H1 (cell line): Measurements from ENCODE around the gene PLGLB1. TPM values are rescaled to one million over a fixed set of nuclear protein-coding genes. Genes with fewer than 3 reads are reported as not detected.
"Not testable (repeated sequence)": the region's sequence is repeated elsewhere in the genome, so short reads cannot be mapped to it uniquely, and the experiment has no call there.

ENCODE experiments used
- CTCF ChIA-PET: fragments of 300-600 bp; sonication (Branson Sonifier 250); formaldehyde crosslinking; loops from one replicate; lab custom pipeline; 2021; ENCODE audit not compliant: partially characterized antibody; lab: Charles Lee
- POLR2A ChIA-PET: fragments of 300-600 bp; sonication (Branson Sonifier 250); formaldehyde crosslinking; loops from one replicate; lab custom pipeline; 2021; ENCODE audit warnings: inconsistent platforms; ENCODE audit not compliant: partially characterized antibody; lab: Charles Lee
- DNase-seq, 2 experiments: peaks; one replicate each; pipeline versions ENCODE4 v3.0.0 to v3.0.0-alpha.2; 2010 to 2022; ENCODE audit warnings: low spot score in 2 of 2, low read depth in 1 of 2, mixed read lengths in 1 of 2
- FAIRE-seq: peaks from 2 replicates; lab custom pipeline; 2011; peaks lifted over from hg19 to GRCh38; lab: Jason Lieb, UNC
- H2AFZ ChIP-seq: 2 replicates; pipeline ENCODE4 v1.8.1; 2012; ENCODE audit warnings: low read length, inconsistent platforms
- H2AK5ac ChIP-seq: 2 replicates; pipeline ENCODE4 v1.6.1; 2013; ENCODE audit warnings: low read depth, low read length
- H2BK120ac ChIP-seq: replicated peaks from 2 replicates; pipeline ENCODE3; 2013; ENCODE audit warnings: low read depth, low read length, inconsistent platforms
- H2BK12ac ChIP-seq: 2 replicates; pipeline ENCODE4 v1.6.1; 2013; ENCODE audit warnings: low read depth, low read length
- H2BK15ac ChIP-seq: 2 replicates; pipeline ENCODE4 v1.6.1; 2013; ENCODE audit warnings: low read length
- H2BK20ac ChIP-seq: 2 replicates; pipeline ENCODE4 v1.6.1; 2013; ENCODE audit warnings: low read length
- H2BK5ac ChIP-seq: 2 replicates; pipeline ENCODE4 v1.6.1; 2013; ENCODE audit warnings: low read depth, low read length
- H3K14ac ChIP-seq: 2 replicates; pipeline ENCODE4 v1.6.1; 2013; ENCODE audit warnings: inconsistent platforms; ENCODE audit not compliant: insufficient read length
- H3K18ac ChIP-seq: 2 replicates; pipeline ENCODE4 v1.6.1; 2013; ENCODE audit warnings: low read length; ENCODE audit errors: extremely low read depth
- H3K23ac ChIP-seq: 2 replicates; pipeline ENCODE4 v1.6.1; 2013; ENCODE audit warnings: inconsistent platforms; ENCODE audit not compliant: insufficient read length
- H3K23me2 ChIP-seq: 2 replicates; pipeline ENCODE4 v1.6.1; 2013; ENCODE audit warnings: low read depth, low read length
- H3K27ac ChIP-seq: 2 replicates; pipeline ENCODE4 v1.6.1; 2011; ENCODE audit warnings: low read depth, low read length, inconsistent platforms
- H3K27me3 ChIP-seq, 4 experiments: replicated peaks in 1 of 4; 1 replicate in 1 of 4; 2 replicates in 3 of 4; pipeline versions ENCODE4 v1.6.1 to v1.8.1; 2011 to 2013; ENCODE audit warnings: low read length in 3 of 4, mild to moderate bottlenecking in 3 of 4, inconsistent platforms in 2 of 4, mixed read lengths in 2 of 4, moderate library complexity in 1 of 4; ENCODE audit not compliant: control insufficient read depth in 3 of 4, insufficient read depth in 3 of 4; ENCODE audit errors: extremely low read depth in 1 of 4
- H3K36me3 ChIP-seq, 4 experiments: 2 replicates each; pipeline versions ENCODE4 v1.6.1 to v1.8.1; 2011 to 2013; ENCODE audit warnings: mild to moderate bottlenecking in 4 of 4, low read length in 3 of 4, moderate library complexity in 2 of 4, control low read depth in 1 of 4, inconsistent platforms in 1 of 4; ENCODE audit not compliant: insufficient read depth in 4 of 4, control insufficient read depth in 2 of 4
- H3K4ac ChIP-seq: replicated peaks from 2 replicates; pipeline ENCODE3; 2013; ENCODE audit warnings: low read length, low read depth, mixed read lengths, inconsistent platforms; ENCODE audit not compliant: insufficient read length
- H3K4me1 ChIP-seq, 4 experiments: replicated peaks in 1 of 4; 1 replicate in 1 of 4; 2 replicates in 3 of 4; pipeline versions ENCODE4 v1.6.1 to v1.8.1; 2011 to 2013; ENCODE audit warnings: low read length in 3 of 4, inconsistent platforms in 2 of 4, mixed read lengths in 1 of 4; ENCODE audit not compliant: insufficient read depth in 4 of 4, control insufficient read depth in 3 of 4
- H3K4me2 ChIP-seq, 2 experiments: 2 replicates each; pipeline versions ENCODE4 v1.6.1 to v1.8.1; 2011 to 2013; ENCODE audit warnings: low read depth in 2 of 2, low read length in 2 of 2, control low read depth in 1 of 2, inconsistent platforms in 1 of 2, mild to moderate bottlenecking in 1 of 2; ENCODE audit not compliant: insufficient read depth in 1 of 2
- H3K4me3 ChIP-seq, 4 experiments: fragments of 200-600, 300-600 bp in 1 of 4; sonication (generic), shearing (Covaris generic), sonication (Bioruptor Twin) in 1 of 4; 2 replicates each; pipeline versions ENCODE4 v1.5.1 to v1.8.1; 2011 to 2016; ENCODE audit warnings: low read length in 4 of 4, low read depth in 3 of 4, control low read depth in 2 of 4, inconsistent platforms in 2 of 4, mild to moderate bottlenecking in 2 of 4, mixed read lengths in 1 of 4, moderate library complexity in 1 of 4; ENCODE audit not compliant: insufficient read depth in 2 of 4; ENCODE audit errors: extremely low read depth in 1 of 4
- H3K56ac ChIP-seq: replicated peaks from 2 replicates; pipeline ENCODE3; 2013; ENCODE audit warnings: low read depth, mild to moderate bottlenecking, mixed read lengths, low read length, inconsistent platforms; ENCODE audit not compliant: insufficient read length
- H3K79me1 ChIP-seq: 2 replicates; pipeline ENCODE4 v1.6.1; 2013; ENCODE audit warnings: low read depth, low read length, control low read depth
- H3K79me2 ChIP-seq, 2 experiments: 2 replicates each; pipeline versions ENCODE4 v1.6.1 to v1.8.1; 2012 to 2013; ENCODE audit warnings: low read length in 2 of 2, mild to moderate bottlenecking in 2 of 2, inconsistent platforms in 1 of 2; ENCODE audit not compliant: insufficient read depth in 2 of 2, control insufficient read depth in 1 of 2
- H3K9ac ChIP-seq, 4 experiments: replicated peaks in 1 of 4; 1 replicate in 1 of 4; 2 replicates in 3 of 4; pipeline versions ENCODE4 v1.6.1 to v1.8.1; 2011 to 2013; ENCODE audit warnings: low read depth in 3 of 4, low read length in 3 of 4, control low read depth in 2 of 4, mild to moderate bottlenecking in 2 of 4, moderate library complexity in 2 of 4, inconsistent platforms in 1 of 4; ENCODE audit errors: extremely low read depth in 1 of 4
- H3K9me3 ChIP-seq, 2 experiments: 2 replicates each; pipeline versions ENCODE4 v1.6.1 to v1.8.1; 2012 to 2013; ENCODE audit warnings: mild to moderate bottlenecking in 2 of 2, moderate library complexity in 2 of 2, control low read depth in 1 of 2, inconsistent platforms in 1 of 2, low read depth in 1 of 2, low read length in 1 of 2, mixed read lengths in 1 of 2; ENCODE audit not compliant: insufficient read depth in 2 of 2
- H4K20me1 ChIP-seq, 2 experiments: replicated peaks in 1 of 2; 2 replicates each; pipeline versions ENCODE3 to v1.8.1; 2011 to 2013; ENCODE audit warnings: inconsistent platforms in 2 of 2, low read length in 2 of 2, mild to moderate bottlenecking in 1 of 2; ENCODE audit not compliant: insufficient read depth in 2 of 2, control insufficient read depth in 1 of 2
- H4K5ac ChIP-seq: 2 replicates; pipeline ENCODE4 v1.6.1; 2013; ENCODE audit warnings: low read length, low read depth, mixed read lengths, inconsistent platforms; ENCODE audit not compliant: insufficient read length
- H4K8ac ChIP-seq: 2 replicates; pipeline ENCODE4 v1.8.0; 2013; ENCODE audit warnings: mild to moderate bottlenecking, moderate library complexity, low read length, inconsistent platforms; ENCODE audit not compliant: insufficient read depth; ENCODE audit errors: extremely low read depth
- H4K91ac ChIP-seq: replicated peaks from 2 replicates; pipeline ENCODE3; 2013; ENCODE audit warnings: low read length, mixed read lengths, inconsistent platforms; ENCODE audit not compliant: insufficient read length
- WGBS, 2 experiments: shearing (Covaris generic) in 1 of 2; methylation state at CpG; one replicate each; pipeline versions ENCODE4 v1.1.6 to v1.1.7; 2013 to 2015; ENCODE audit warnings: low lambda C conversion rate in 2 of 2, mixed read lengths in 2 of 2, inconsistent platforms in 1 of 2, low coverage in 1 of 2, missing lambda C conversion rate in 1 of 2; ENCODE audit not compliant: insufficient replicate concordance in 2 of 2, insufficient coverage in 1 of 2, insufficient read length in 1 of 2; ENCODE audit errors: extremely low coverage in 1 of 2, missing lambda C conversion rate in 1 of 2; 5-methylcytosine and 5-hydroxymethylcytosine counted together
- polyA plus RNA-seq, 7 experiments: library from polyadenylated mRNA; depleted of rRNA in 3 of 7; stranded (reverse) in 5 of 7; unstranded in 2 of 7; fragments of >200 nt in 5 of 7; fragments of 200-250 nt in 2 of 7; gene quantifications; 1 replicate in 5 of 7; 2 replicates in 1 of 7; 4 replicates in 1 of 7; pipeline versions ENCODE4 v1.2.1 to v1.2.3, GENCODE V29; 2011 to 2013; ENCODE audit warnings: missing spikeins in 2 of 7, mixed read lengths in 2 of 7
- total RNA-seq: library from RNA; stranded (reverse); fragmentation: NEBNext Ultra II Directional; extraction: Animal tissue kit (Norgen Biotek cat#: 25700); gene quantifications from 2 replicates; pipeline ENCODE4 v1.2.1, GENCODE V29; 2021

The PLGLB1 gene
- total and polyA plus RNA-seq, 2 of the 8 experiments (the other 6 are each of a cell fraction or from before 2014, with no cell fraction given) = 0.14 TPM; not detected in 1

DNA sequence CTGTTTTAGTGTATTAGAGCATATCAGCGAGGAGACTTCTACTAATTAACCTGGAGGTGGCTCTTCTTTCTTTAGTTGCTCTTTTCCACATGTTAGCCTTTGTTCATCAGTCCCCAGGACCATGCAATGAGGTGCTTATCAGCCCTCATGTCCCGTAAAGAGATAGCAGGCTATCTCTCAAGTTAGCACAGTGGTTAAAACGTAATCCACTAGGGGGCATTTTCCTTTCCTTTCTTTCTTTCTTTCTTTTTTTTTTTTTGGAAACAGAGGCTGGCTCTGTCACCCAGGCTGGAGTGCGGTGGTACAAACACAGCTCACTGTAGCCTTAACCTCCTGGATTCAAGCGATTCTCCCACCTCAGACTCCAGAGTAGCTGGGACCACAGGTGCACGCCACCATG lies 4.3 kb upstream of the PLGLB1 start:
- H3K27ac ChIP-seq, H3K27me3 ChIP-seq, H4K91ac ChIP-seq, H3K9ac ChIP-seq, H3K18ac ChIP-seq, H3K4ac ChIP-seq, H3K79me1 ChIP-seq, FAIRE-seq, CTCF ChIA-PET, H3K4me2 ChIP-seq, H3K56ac ChIP-seq, H2AK5ac ChIP-seq, H3K14ac ChIP-seq, H4K5ac ChIP-seq, H2BK20ac ChIP-seq, H3K23me2 ChIP-seq, H2BK12ac ChIP-seq, H2BK120ac ChIP-seq, H3K23ac ChIP-seq, DNase-seq, H4K20me1 ChIP-seq, H2BK15ac ChIP-seq, H3K79me2 ChIP-seq, POLR2A ChIA-PET, H3K9me3 ChIP-seq, H3K36me3 ChIP-seq, H3K4me3 ChIP-seq, H4K8ac ChIP-seq, H2AFZ ChIP-seq, H3K4me1 ChIP-seq, H2BK5ac ChIP-seq: not testable (repeated sequence)
- WGBS, 2 experiments = 27% methylated on average over 1 of the region's 6 CpGs; no CpG with 5 or more reads in 1 of the 2 experiments

GRCh38 chr2:87023988-87024615 lies 2.5 kb upstream of the PLGLB1 start:
- H3K23me2 ChIP-seq, H3K79me1 ChIP-seq, H2BK120ac ChIP-seq, H3K14ac ChIP-seq, H3K9me3 ChIP-seq, H3K79me2 ChIP-seq, H3K27ac ChIP-seq, H3K36me3 ChIP-seq, H3K23ac ChIP-seq, H3K4me3 ChIP-seq, H4K91ac ChIP-seq, H3K27me3 ChIP-seq, CTCF ChIA-PET, H4K5ac ChIP-seq, H2BK20ac ChIP-seq, H3K4me1 ChIP-seq, H3K56ac ChIP-seq, DNase-seq, H2AK5ac ChIP-seq, H3K18ac ChIP-seq, H3K4ac ChIP-seq, H4K8ac ChIP-seq, H4K20me1 ChIP-seq, H2BK12ac ChIP-seq, H2BK5ac ChIP-seq, H3K9ac ChIP-seq, H3K4me2 ChIP-seq, H2AFZ ChIP-seq, POLR2A ChIA-PET, FAIRE-seq, H2BK15ac ChIP-seq: not testable (repeated sequence)
- WGBS, 2 experiments = 89% methylated on average over 3 of the region's 8 CpGs; no CpG with 5 or more reads in 1 of the 2 experiments
